ENCODE data around the gene REXO1. TPM values are rescaled to one million over a fixed set of nuclear protein-coding genes. Genes with fewer than 3 reads are reported as not detected.

The REXO1 gene
- total and polyA plus RNA-seq, 9 of the 15 experiments (the other 6 are each of a cell fraction or from before 2014, with no cell fraction given), result 0.04 to 63.3 (median 15.8) TPM

DNA sequence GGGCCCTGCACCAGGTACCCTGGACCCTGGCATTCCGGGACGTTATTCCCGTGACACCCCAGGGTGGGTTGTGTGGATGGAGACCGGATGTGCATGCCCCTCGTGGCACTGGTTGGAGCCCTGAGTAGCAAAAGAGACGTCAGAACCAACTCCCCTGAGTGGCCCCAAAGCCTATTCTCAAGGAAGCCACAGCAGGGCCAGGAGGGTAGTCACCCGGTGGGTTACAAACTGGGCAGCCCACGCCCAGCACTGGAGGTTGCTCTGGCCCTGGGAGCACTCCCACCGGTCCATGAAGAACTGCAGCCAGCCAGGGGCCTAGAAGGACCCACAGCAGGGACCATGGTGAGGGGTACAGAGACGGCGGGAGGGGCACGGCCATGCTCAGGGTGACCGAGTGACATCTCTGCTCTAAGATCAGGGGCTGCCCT lies 7.6 kb upstream of the REXO1 start (continued):
- TF ChIP-seq NR3C1 (CRISPR knock-in tag; IDR thresholded peaks at IDR 0.05) (no peak), JUND (IDR thresholded peaks at IDR 0.05; ENCODE audit: borderline replicate concordance, low read depth, low read length) (no peak), JUND (tag; IDR thresholded peaks at IDR 0.05; ENCODE audit: borderline replicate concordance, low read depth, low read length) (0 out of 3 replicates have a peak, but pooled peaks have one; percentile 6), GTF2E2 (tag; IDR thresholded peaks at IDR 0.05) (no peak), ELK1 (CRISPR knock-in tag; IDR thresholded peaks at IDR 0.05) (no peak), ZNF263 (CRISPR knock-in tag; IDR thresholded peaks at IDR 0.05; ENCODE audit: borderline replicate concordance) (peak; percentile 80), ZNF224 (CRISPR knock-in tag; IDR thresholded peaks at IDR 0.05) (no peak), ZNF395 (CRISPR knock-in tag; IDR thresholded peaks at IDR 0.05) (0 out of 2 replicates have a peak, but pooled peaks have one; percentile 8), ZNF589 (CRISPR knock-in tag; IDR thresholded peaks at IDR 0.05; ENCODE audit: low read depth) (0 out of 2 replicates have a peak, but pooled peaks have one; percentile 9), ZZZ3 (IDR thresholded peaks at IDR 0.05) (no peak), SIRT6 (IDR thresholded peaks at IDR 0.05; ENCODE audit: low read depth, low read length) (no peak), TCF7L2 (IDR thresholded peaks at IDR 0.05; ENCODE audit: low read depth, low read length) (no peak), ELF1 (tag; IDR thresholded peaks at IDR 0.05) (no peak), ETV5 (CRISPR knock-in tag; IDR thresholded peaks at IDR 0.05; ENCODE audit: low read depth) (peak; percentile 60; the same call in 1 of the 2 replicates), PHF8 (IDR thresholded peaks at IDR 0.05; ENCODE audit: borderline replicate concordance, low read length) (no peak), ETV6 (IDR thresholded peaks at IDR 0.05; ENCODE audit: borderline replicate concordance in 1 of 2, low read depth in 2 of 2, low read length in 1 of 2) (no peak), ETV6 (CRISPR knock-in tag; IDR thresholded peaks at IDR 0.05; ENCODE audit: borderline replicate concordance) (no peak), MCM3 (IDR thresholded peaks at IDR 0.05) (no peak), FOXP4 (CRISPR knock-in tag; IDR thresholded peaks at IDR 0.05; ENCODE audit: borderline replicate concordance) (no peak), GATAD2A (IDR thresholded peaks at IDR 0.05) (0 out of 2 replicates have a peak, but pooled peaks have one; percentile 8), NFATC3 (IDR thresholded peaks at IDR 0.05) (no peak), ZNF408 (CRISPR knock-in tag; IDR thresholded peaks at IDR 0.05; ENCODE audit: low read depth) (no peak), FOXM1 (IDR thresholded peaks at IDR 0.05; ENCODE audit: low read depth) (no peak), FOXM1 (CRISPR knock-in tag; IDR thresholded peaks at IDR 0.05; ENCODE audit: low read depth) (no peak), STAT5A (IDR thresholded peaks at IDR 0.05; ENCODE audit: borderline replicate concordance, low read length) (no peak)

All from K562 (cell line).